ENCODE measurements around the gene HDAC11.
"Not testable (repeated sequence)": the region's sequence is repeated elsewhere in the genome, so short reads cannot be mapped to it uniquely, and the experiment has no call there.

Gene HDAC11

GRCh38 chr3:13516760-13517135 is 36.6 kb downstream of the HDAC11 start:
- no peak overlapping the region for H3K4me3 ChIP-seq (replicated peaks; ENCODE audit: low read depth, low read length)
- no peak for DNase-seq (ENCODE audit: low read depth)
- TF ChIP-seq CTCF (IDR thresholded peaks at IDR 0.05; ENCODE audit: low read length, missing control alignments): no peak

- H3K4me3 ChIP-seq (replicated peaks; ENCODE audit: low read depth, low read length): no peak overlapping the region
- no peak for TF ChIP-seq CTCF (IDR thresholded peaks at IDR 0.05; ENCODE audit: low read length, missing control alignments)
- no peak for DNase-seq (ENCODE audit: low read depth)
These were observed 37.3 kb downstream of the HDAC11 start for GRCh38 chr3:13517253-13517977.

GRCh38 chr3:13518516-13518953 is 38.4 kb downstream of the HDAC11 start:
- TF ChIP-seq CTCF (IDR thresholded peaks at IDR 0.05; ENCODE audit: low read length, missing control alignments): no peak
- no peak overlapping the region for H3K4me3 ChIP-seq (replicated peaks; ENCODE audit: low read depth, low read length)
- DNase-seq (ENCODE audit: low read depth): peak; percentile 33

- no peak overlapping the region for H3K4me3 ChIP-seq (replicated peaks; ENCODE audit: low read depth, low read length)
- TF ChIP-seq CTCF (IDR thresholded peaks at IDR 0.05; ENCODE audit: low read length, missing control alignments): no peak
- no peak for DNase-seq (ENCODE audit: low read depth)
These were observed 39.1 kb downstream of the HDAC11 start for GRCh38 chr3:13519006-13519791.

- DNase-seq (ENCODE audit: low read depth): no peak
- no peak for TF ChIP-seq CTCF (IDR thresholded peaks at IDR 0.05; ENCODE audit: low read length, missing control alignments)
- H3K4me3 ChIP-seq (replicated peaks; ENCODE audit: low read depth, low read length): no peak overlapping the region
These were observed 40.3 kb downstream of the HDAC11 start for GRCh38 chr3:13520326-13520880.

- DNase-seq (ENCODE audit: low read depth): no peak
- TF ChIP-seq CTCF (IDR thresholded peaks at IDR 0.05; ENCODE audit: low read length, missing control alignments): no peak
- H3K4me3 ChIP-seq (replicated peaks; ENCODE audit: low read depth, low read length): no peak overlapping the region
These were observed 41.2 kb downstream of the HDAC11 start for GRCh38 chr3:13521309-13521708.

- H3K4me3 ChIP-seq (replicated peaks; ENCODE audit: low read depth, low read length); DNase-seq (ENCODE audit: low read depth): not testable (repeated sequence)
These were observed 41.6 kb downstream of the HDAC11 start for GRCh38 chr3:13521749-13522148.
